Measurements from ENCODE around the gene GRIN2A.

The GRIN2A gene

GRCh38 chr16:10085078-10085798 is 97.0 kb downstream of the GRIN2A start:
- DNase-seq: no peak

- no peak for DNase-seq
These were observed 98.9 kb downstream of the GRIN2A start for GRCh38 chr16:10083301-10083700.

GRCh38 chr16:10081201-10081940 is 100.9 kb downstream of the GRIN2A start:
- no peak for DNase-seq

- no peak for DNase-seq
These were observed 102.0 kb downstream of the GRIN2A start for GRCh38 chr16:10080051-10080772.

GRCh38 chr16:10078541-10078949 is 103.7 kb downstream of the GRIN2A start:
- DNase-seq: no peak

GRCh38 chr16:10077861-10078260 is 104.4 kb downstream of the GRIN2A start:
- no peak for DNase-seq

GRCh38 chr16:10076037-10076436 is 106.2 kb downstream of the GRIN2A start:
- no peak for DNase-seq

- no peak for DNase-seq
These were observed 111.6 kb downstream of the GRIN2A start for GRCh38 chr16:10070591-10070990.

- no peak for DNase-seq
These were observed 112.9 kb downstream of the GRIN2A start for GRCh38 chr16:10069374-10069773.

GRCh38 chr16:10067835-10068234 is 114.4 kb downstream of the GRIN2A start:
- no peak for DNase-seq

- no peak for DNase-seq
These were observed 114.8 kb downstream of the GRIN2A start for GRCh38 chr16:10067406-10067805.

GRCh38 chr16:10065019-10065418 is 117.2 kb downstream of the GRIN2A start:
- DNase-seq: no peak

- DNase-seq: no peak
These were observed 133.4 kb downstream of the GRIN2A start for GRCh38 chr16:10048850-10049249.

GRCh38 chr16:10045947-10046346 is 136.3 kb downstream of the GRIN2A start:
- DNase-seq: no peak

- DNase-seq: no peak
These were observed 136.9 kb downstream of the GRIN2A start for GRCh38 chr16:10045291-10045775.

GRCh38 chr16:10040136-10041080 is 141.8 kb downstream of the GRIN2A start:
- no peak for DNase-seq

GRCh38 chr16:10039220-10040096 is 142.8 kb downstream of the GRIN2A start:
- no peak for DNase-seq

- DNase-seq: no peak
These were observed 144.5 kb downstream of the GRIN2A start for GRCh38 chr16:10037751-10038150.

GRCh38 chr16:10036956-10037355 is 145.3 kb downstream of the GRIN2A start:
- no peak for DNase-seq

- DNase-seq: no peak
These were observed 148.7 kb downstream of the GRIN2A start for GRCh38 chr16:10033556-10033955.

- no peak for DNase-seq
These were observed 150.3 kb downstream of the GRIN2A start for GRCh38 chr16:10031955-10032354.
